GM12875 (cell line): ENCODE results near the gene PLAC9.

Experiments
- H3K4me3 ChIP-seq: one replicate; pipeline ENCODE4 v1.5.1; 2011; ENCODE audit warnings: low read depth, low read length, control low read depth
- TF ChIP-seq, protein P1 (sequence below): IDR thresholded peaks from 2 replicates; pipeline ENCODE4 v1.5.1; 2011; ENCODE audit warnings: low read depth, mild to moderate bottlenecking, control low read depth, inconsistent platforms, low read length, moderate library complexity, borderline replicate concordance; ENCODE audit not compliant: insufficient read depth

Gene PLAC9

DNA sequence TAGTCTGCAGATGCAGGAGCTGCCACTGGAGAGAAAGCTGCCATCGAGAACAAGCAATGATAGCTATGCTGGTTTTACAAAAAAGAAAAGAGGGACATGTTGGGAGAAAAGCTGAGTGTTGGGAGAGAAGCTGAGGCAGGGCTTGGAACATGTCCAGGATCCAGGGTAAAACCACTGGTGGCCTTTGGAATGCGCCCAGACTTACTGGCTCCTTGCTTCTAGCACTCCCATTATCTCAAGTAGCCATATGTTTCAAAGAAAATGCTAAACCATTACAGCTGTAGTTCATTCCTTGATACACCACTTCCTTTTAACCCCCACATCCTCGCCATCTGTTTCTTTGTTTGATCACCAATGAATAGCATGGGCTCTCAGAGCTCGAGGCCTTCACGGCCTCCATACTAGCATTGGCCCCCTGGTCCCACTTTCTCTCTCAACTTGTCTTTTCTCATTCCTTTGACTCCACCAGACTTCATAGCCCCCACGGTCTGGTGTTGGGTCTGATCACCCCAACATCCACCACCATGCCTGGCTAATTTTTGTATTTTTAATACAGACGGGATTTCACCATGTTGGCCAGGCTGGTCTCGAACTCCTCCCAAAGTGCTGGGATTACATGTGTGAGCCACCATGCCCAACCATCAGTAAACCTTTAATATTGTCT, 23.8 kb upstream of the PLAC9 start:
- no peak overlapping the region for H3K4me3 ChIP-seq
- TF ChIP-seq, protein P1, sequence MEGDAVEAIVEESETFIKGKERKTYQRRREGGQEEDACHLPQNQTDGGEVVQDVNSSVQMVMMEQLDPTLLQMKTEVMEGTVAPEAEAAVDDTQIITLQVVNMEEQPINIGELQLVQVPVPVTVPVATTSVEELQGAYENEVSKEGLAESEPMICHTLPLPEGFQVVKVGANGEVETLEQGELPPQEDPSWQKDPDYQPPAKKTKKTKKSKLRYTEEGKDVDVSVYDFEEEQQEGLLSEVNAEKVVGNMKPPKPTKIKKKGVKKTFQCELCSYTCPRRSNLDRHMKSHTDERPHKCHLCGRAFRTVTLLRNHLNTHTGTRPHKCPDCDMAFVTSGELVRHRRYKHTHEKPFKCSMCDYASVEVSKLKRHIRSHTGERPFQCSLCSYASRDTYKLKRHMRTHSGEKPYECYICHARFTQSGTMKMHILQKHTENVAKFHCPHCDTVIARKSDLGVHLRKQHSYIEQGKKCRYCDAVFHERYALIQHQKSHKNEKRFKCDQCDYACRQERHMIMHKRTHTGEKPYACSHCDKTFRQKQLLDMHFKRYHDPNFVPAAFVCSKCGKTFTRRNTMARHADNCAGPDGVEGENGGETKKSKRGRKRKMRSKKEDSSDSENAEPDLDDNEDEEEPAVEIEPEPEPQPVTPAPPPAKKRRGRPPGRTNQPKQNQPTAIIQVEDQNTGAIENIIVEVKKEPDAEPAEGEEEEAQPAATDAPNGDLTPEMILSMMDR: no peak

DNA sequence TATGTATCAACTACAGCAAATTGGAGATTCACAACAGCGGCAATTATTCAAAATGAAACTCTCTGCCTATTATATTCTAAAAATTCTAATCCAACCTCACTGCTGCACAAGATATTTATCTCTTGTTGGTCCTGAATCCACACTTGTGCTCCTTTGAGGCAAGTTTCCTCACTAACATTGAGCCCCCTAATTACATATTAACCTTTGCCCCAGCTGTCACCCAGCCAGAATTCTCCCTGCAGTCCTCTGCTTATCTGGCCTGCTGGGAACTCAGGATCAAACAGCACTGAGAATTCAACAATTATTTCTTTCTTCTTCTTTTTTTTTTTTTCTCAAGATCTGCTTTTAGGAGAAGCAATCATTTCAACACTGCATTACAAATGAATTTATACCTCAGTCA, 21.5 kb upstream of the PLAC9 start:
- no peak overlapping the region for H3K4me3 ChIP-seq
- TF ChIP-seq, protein P1: no peak

DNA sequence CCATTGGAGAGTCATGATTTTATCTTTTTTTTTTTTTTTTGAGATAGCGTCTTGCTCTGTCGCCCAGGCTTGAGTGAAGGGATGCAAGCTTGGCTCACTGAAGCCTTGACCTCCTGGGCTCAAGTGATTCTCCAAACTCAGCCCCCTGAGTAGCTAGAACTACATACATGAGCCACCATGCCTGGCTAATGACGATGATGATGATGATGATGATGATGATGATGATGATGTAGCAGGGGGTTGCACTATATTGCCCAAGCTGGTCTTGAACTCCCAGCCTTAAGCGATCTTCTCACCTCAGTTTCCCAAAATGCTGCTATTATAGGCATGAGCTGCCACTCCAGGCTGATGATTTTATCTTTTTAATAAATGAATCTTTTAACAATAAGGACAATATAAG, 13.9 kb upstream of the PLAC9 start:
- H3K4me3 ChIP-seq: no peak overlapping the region
- TF ChIP-seq, protein P1: no peak

DNA sequence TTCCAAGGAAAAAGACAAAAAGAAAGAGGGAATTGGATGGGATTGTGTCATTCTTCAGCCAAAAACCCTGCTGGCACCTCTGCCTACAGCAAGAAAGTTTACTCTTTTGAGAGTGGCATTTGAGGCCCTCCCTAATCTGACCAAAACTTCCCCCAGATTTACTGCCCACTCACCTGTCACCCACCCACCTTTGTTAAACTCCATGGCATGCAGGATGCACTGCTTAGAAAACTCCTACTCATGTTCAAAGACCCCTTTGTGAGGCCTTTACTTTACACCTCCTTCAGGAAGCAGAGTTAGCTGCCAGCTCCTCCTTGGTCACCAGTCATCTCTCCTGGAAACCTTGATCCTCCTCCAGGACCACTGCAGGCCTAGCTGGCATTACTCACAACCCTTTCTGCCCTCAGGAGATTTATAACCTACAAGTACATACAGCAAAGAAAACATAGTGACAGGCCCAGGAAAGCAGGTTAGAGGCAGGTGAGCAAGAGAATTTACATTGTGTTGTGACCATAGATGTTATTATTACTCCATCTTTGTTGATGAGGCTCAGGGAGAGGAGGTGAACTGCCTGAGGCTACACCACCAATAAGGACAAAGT, 10.3 kb upstream of the PLAC9 start:
- H3K4me3 ChIP-seq: no peak overlapping the region
- TF ChIP-seq, protein P1: no peak

DNA sequence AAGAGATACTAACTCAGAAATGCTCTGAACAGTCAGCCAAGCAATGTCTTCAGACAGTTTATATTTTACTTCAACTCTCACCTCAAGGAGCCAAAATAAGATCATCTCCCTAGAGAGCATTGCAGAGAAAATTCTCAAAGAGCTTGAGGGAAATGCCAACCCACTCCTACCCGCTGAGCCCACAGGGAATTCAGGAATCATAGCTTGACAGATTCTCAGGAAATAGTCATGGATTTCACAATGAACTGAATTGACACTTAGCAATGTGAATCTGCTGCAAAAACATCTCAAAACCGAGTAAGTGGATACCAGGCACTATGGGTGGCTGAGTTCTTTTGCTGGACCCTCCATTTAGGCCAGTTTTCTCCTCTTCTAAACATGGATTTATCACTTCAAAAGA, 9.8 kb upstream of the PLAC9 start:
- TF ChIP-seq, protein P1: no peak
- H3K4me3 ChIP-seq: no peak overlapping the region

DNA sequence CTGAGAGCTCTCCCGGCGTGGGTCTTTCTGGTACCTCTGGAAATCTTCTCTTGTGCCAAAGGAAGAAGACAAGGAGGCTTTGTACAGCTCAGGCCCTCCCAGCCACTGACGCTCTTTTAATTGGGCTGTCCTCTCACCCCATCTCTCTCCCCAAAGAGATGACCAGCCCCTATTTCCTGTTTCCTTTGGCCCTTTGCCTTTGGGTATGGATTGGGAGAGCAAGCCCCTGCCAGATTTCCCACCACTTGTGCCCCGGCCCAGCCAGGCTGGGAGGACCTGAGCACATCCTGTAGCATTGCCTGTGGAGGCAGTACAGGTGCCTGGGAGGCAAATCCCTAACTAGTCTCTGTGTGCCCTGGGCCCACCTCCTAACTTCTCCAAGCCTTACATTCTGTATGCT, 5.7 kb upstream of the PLAC9 start:
- no peak overlapping the region for H3K4me3 ChIP-seq
- TF ChIP-seq, protein P1: no peak

DNA sequence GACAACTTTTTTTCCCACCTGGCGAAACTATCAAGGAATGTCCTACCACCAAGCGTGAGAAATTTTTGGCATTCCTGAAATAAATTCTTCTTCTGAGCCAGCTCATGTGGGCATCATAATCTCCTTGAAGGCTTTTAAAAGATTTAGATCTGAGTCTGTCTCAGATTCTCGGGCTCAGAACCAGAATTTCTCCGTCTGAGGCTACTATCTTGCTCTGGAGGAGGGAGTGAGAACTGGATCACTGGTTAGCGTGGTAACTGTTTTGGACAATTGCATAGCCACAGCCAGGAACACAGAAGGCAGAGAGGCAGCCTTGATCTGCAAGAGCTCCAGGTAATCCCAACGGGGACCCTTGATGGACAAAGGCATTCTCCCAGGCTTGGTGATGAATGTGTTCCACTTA, 1.0 kb upstream of the PLAC9 start:
- TF ChIP-seq, protein P1: no peak
- H3K4me3 ChIP-seq: no peak overlapping the region
